ENCODE data around the gene RARA.

The RARA gene

GRCh38 chr17:40309031-40309948 is at the start of gene RARA:
TSS of gene RARA (plus strand) at chr17:40309180. CDS start at chr17:40331219, 22,039 bp downstream.
- no peak for DNase-seq (ENCODE audit: low read depth in 2 of 2)

GRCh38 chr17:40259505-40259904 is 49.5 kb upstream of the RARA start:
- no peak for DNase-seq (ENCODE audit: low read depth in 2 of 2)

- no peak for DNase-seq (ENCODE audit: low read depth in 2 of 2)
Observed at GRCh38 chr17:40260528-40260927, 48.5 kb upstream of the RARA start.

GRCh38 chr17:40264458-40265185 is 44.4 kb upstream of the RARA start:
- no peak for DNase-seq (ENCODE audit: low read depth in 2 of 2)

GRCh38 chr17:40265337-40265736 is 43.6 kb upstream of the RARA start:
- no peak for DNase-seq (ENCODE audit: low read depth in 2 of 2)

- no peak for DNase-seq (ENCODE audit: low read depth in 2 of 2)
Observed at GRCh38 chr17:40266882-40267281, 42.1 kb upstream of the RARA start.

- DNase-seq (ENCODE audit: low read depth in 2 of 2) = no peak
Observed at GRCh38 chr17:40268141-40268712, 40.8 kb upstream of the RARA start.

- no peak for DNase-seq (ENCODE audit: low read depth in 2 of 2)
Observed at GRCh38 chr17:40278414-40278813, 30.6 kb upstream of the RARA start.

- DNase-seq (ENCODE audit: low read depth in 2 of 2) = no peak
Observed at GRCh38 chr17:40279402-40279801, 29.6 kb upstream of the RARA start.

GRCh38 chr17:40281663-40282062 is 27.3 kb upstream of the RARA start:
- DNase-seq (ENCODE audit: low read depth in 2 of 2) = no peak

- no peak for DNase-seq (ENCODE audit: low read depth in 2 of 2)
Observed at GRCh38 chr17:40283662-40284061, 25.3 kb upstream of the RARA start.

GRCh38 chr17:40284085-40284713 is 24.8 kb upstream of the RARA start:
- DNase-seq (ENCODE audit: low read depth in 2 of 2) = no peak

GRCh38 chr17:40286473-40286872 is 22.5 kb upstream of the RARA start:
- no peak for DNase-seq (ENCODE audit: low read depth in 2 of 2)

GRCh38 chr17:40287159-40287493 is 21.9 kb upstream of the RARA start:
- DNase-seq (ENCODE audit: low read depth in 2 of 2) = no peak

- DNase-seq (ENCODE audit: low read depth in 2 of 2) = peak; percentile 97 to 98
Observed at GRCh38 chr17:40287494-40288369, 21.2 kb upstream of the RARA start, which contains the start of gene CDC6. TSS of gene CDC6 (plus strand) at chr17:40287879. CDS start at chr17:40289421, 1,542 bp downstream.

- DNase-seq (ENCODE audit: low read depth in 2 of 2) = no peak
Observed at GRCh38 chr17:40290629-40291280, 18.2 kb upstream of the RARA start.

- DNase-seq (ENCODE audit: low read depth in 2 of 2) = no peak
Observed at GRCh38 chr17:40291281-40291664, 17.7 kb upstream of the RARA start.

GRCh38 chr17:40293363-40293762 is 15.6 kb upstream of the RARA start:
- DNase-seq (ENCODE audit: low read depth in 2 of 2) = no peak

GRCh38 chr17:40295488-40296436 is 13.2 kb upstream of the RARA start:
- no peak for DNase-seq (ENCODE audit: low read depth in 2 of 2)
